ENCODE measurements around the gene ABHD2.
"Not testable (repeated sequence)": the region's sequence is repeated elsewhere in the genome, so short reads cannot be mapped to it uniquely, and the experiment has no call there.

ABHD2 gene, protein sequence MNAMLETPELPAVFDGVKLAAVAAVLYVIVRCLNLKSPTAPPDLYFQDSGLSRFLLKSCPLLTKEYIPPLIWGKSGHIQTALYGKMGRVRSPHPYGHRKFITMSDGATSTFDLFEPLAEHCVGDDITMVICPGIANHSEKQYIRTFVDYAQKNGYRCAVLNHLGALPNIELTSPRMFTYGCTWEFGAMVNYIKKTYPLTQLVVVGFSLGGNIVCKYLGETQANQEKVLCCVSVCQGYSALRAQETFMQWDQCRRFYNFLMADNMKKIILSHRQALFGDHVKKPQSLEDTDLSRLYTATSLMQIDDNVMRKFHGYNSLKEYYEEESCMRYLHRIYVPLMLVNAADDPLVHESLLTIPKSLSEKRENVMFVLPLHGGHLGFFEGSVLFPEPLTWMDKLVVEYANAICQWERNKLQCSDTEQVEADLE

DNA sequence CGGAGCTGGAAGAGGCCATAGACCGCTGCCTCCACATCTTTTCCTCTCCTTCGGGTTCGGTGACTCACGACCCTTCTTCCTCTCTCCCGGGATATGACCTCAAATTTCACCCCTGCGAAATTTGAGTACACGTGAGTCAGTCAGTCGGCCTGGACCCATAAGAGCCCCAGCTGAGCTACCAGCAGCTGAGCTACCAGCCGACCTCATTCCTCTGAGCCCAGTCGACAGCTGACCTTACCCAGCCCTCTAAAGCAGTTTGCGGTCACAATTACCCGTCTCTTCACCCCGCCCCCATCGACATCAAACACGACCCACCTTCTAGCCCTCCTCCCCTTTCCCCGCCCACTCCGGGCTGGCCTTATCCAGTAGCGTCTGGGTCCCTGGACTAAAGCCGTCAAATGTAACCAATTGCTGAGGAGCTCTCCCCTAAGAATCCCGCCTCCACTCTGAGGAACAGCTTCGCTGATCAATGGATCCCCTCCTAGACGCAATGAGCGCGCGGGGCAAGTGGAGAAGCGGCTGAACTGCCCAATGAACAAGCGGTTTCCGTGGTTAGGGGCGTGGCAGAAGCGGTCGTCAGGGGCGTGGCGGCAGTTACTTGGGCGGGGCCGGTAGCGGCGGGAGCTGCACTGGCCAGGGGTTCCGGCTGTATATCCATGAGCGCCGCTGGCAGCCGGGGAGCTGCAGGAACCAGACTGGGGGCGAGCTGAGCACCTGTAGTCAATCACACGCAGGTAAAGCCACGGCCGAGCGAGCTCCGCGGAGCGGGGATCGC, at the start of gene ABHD2:
TSS of gene ABHD2 (plus strand) at position 627 of the 775 bp plus-strand sequence. CDS start 27,872 bp downstream, outside the sequence.
- peak; percentile 94 to 98 for DNase-seq (ENCODE audit: low read depth in 2 of 2)

- no peak for DNase-seq (ENCODE audit: low read depth in 2 of 2)
These were observed 49.1 kb upstream of the ABHD2 start for GRCh38 chr15:89039142-89039541.

DNA sequence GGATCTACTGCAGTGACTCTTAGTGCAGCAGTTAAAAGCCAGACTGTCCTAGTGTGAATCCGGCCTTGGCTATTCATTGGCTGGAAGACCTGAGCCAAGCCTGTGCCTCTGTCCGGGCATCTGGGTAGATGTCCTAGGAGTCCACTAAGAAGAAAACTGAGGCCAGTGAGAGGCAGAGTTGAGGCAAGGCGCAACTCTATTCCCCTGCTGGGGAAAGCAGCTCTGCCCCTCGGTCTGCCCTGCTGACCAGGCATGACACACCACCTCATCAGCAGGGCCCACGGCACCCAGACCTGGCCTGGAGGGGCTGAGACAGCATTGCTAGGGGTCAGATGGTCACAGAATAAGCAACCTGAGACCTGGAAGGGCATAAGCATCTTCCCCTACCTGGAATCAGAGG, 46.7 kb upstream of the ABHD2 start:
- no peak for DNase-seq (ENCODE audit: low read depth in 2 of 2)

GRCh38 chr15:89042387-89042786, 45.9 kb upstream of the ABHD2 start:
- no peak for DNase-seq (ENCODE audit: low read depth in 2 of 2)

GRCh38 chr15:89043031-89044002, 44.9 kb upstream of the ABHD2 start:
- DNase-seq (ENCODE audit: low read depth in 2 of 2): no peak

DNA sequence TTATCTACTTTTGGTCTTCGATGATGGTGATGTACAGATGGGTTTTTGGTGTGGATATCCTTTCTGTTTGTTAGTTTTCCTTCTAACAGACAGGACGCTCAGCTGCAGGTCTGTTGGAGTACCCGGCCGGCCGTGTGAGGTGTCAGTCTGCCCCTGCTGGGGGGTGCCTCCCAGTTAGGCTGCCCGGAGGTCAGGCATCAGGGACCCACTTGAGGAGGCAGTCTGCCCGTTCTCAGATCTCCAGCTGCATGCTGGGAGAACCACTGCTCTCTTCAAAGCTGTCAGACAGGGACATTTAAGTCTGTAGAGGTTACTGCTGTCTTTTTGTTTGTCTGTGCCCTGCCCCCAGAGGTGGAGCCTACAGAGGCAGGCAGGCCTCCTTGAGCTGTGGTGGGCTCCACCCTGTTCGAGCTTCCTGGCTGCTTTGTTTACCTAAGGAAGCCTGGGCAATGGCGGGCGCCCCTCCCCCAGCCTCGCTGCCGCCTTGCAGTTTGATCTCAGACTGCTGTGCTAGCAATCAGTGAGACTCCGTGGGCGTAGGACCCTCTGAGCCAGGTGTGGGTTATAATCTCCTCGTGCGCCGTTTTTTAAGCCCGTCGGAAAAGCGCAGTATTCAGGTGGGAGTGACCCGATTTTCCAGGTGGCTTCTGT, 39.1 kb upstream of the ABHD2 start:
- not testable (repeated sequence) for DNase-seq (ENCODE audit: low read depth in 2 of 2)

GRCh38 chr15:89051875-89052274, 36.4 kb upstream of the ABHD2 start:
- no peak for DNase-seq (ENCODE audit: low read depth in 2 of 2)

- DNase-seq (ENCODE audit: low read depth in 2 of 2): no peak
These were observed 35.8 kb upstream of the ABHD2 start for GRCh38 chr15:89052474-89052873.

DNA sequence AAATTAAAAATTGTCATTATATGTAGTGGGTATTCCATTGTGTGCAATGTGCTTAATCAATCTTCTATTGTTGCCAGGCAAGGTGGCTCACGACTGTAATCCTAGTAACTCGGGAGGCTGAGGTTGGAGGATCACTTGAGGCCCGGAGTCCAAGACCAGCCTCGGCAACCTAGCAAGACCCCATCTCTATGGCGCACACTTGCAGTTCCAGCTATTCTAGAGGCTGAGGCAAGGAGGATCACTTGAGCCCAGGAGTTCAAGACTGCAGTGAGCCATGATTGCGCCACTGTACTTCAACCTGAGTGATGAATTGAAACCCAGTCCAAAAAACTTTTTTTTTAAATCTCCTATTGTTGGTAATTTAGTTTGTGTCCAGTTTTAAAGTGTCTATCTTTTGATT, 33.4 kb upstream of the ABHD2 start:
- no peak for DNase-seq (ENCODE audit: low read depth in 2 of 2)

- peak; percentile 69 to 70 for DNase-seq (ENCODE audit: low read depth in 2 of 2)
These were observed 30.6 kb upstream of the ABHD2 start for GRCh38 chr15:89057506-89058133.

DNA sequence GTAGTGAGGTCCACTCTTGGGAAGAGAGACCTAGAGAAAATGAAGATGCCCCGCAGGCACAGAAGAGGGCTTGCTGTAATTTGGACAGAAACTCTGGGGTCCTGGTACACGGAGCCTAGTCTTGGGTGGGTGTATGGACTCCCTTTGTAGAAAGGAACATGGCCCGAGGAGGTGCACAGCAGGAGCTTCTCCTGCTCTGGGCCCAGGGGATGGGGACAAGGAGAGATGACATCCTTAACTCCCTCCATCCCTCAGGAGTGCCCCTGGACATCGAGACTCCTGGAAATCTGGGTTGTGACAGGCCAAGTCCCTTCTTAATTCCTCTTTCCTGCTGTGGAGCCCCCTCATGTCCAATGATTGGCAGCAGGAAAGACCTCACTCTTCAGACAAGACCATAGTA, 29.9 kb upstream of the ABHD2 start:
- DNase-seq (ENCODE audit: low read depth in 2 of 2): no peak

GRCh38 chr15:89058876-89059405, 29.3 kb upstream of the ABHD2 start:
- DNase-seq (ENCODE audit: low read depth in 2 of 2): no peak

DNA sequence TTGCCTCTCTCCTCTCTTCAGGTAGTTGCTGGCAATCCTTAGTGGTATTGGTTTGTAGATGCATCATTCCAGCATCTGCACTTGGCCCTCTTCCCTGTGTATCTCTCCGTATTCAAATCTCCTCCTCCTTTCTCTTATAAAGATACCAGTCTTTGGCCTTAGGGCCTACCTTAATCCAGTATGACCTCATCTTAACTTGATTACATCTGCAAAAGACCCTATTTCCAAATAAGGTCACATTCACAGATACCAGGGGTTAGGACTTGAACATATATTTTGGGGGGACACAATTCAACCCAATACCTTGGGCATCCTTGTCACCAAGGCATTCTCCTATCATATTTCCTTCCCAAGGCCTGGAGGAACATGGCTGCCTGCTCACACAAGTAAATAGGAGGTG, 22.0 kb upstream of the ABHD2 start:
- no peak for DNase-seq (ENCODE audit: low read depth in 2 of 2)

DNA sequence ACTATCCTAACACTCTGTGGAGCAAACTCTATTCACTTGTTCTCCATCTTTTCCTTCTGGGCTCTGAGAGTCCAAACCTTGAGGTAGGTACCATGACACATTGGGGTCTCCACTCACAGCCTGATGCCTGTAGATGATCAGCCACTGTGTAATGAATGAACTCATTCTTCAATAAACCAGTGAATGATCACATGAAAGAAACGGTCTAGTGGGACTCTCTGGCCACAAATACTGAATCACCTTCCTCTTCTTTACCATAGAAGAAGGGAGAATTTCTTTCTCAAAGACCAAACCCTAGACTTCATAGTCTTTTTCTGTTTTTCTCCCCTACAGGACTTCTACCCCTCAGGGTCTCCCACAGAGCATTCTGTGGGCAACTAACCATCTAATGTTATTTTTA, 20.5 kb upstream of the ABHD2 start:
- DNase-seq (ENCODE audit: low read depth in 2 of 2): no peak

- DNase-seq (ENCODE audit: low read depth in 2 of 2): peak in 1 of 2 donors; percentile 4
These were observed 19.9 kb upstream of the ABHD2 start for GRCh38 chr15:89068325-89068784.

DNA sequence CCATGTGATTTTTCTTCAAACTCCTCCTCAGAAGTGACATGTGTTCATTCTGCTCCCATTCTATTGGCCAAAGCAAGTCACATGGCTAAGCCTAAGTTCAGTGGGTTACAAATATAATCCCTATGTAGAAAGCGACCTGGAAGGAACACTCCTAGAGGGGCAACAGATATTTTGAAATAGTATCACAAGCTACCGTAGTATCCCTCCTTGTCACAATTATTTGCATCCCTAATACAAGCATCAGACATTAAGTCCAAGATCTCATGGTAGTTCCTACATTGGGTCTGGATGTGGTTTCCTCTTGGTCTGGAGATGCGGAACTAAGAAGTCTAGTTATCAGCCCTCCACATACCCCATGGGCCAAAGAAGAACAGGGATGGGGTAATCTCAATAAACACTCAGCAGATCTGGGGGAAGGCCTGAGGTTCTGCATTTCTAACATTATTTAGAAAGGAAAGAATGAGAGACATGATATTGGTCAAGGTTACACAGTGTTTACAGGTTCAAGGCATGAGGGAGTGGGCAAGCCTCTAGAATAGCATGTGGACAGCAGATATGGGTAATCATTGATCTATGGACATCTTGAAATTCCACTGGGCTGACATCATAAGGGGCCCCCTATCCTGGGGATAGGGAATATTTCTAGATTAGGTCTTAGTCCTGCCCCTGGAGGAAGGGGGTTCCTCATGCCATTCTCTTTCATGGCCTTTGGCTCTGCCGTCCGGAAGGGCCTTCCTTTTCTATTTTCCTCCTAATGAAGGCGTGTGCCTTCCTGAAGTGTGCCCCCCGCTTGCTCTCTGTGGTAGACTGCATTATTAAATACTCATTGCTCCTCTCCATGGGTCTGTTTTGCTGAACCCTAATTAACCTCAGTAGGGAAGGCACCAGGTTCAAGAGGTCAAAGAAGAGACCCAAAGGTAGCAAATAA, 17.8 kb upstream of the ABHD2 start:
- DNase-seq (ENCODE audit: low read depth in 2 of 2): no peak

- DNase-seq (ENCODE audit: low read depth in 2 of 2): no peak
These were observed 16.8 kb upstream of the ABHD2 start for GRCh38 chr15:89071471-89071870.

- no peak for DNase-seq (ENCODE audit: low read depth in 2 of 2)
These were observed 15.9 kb upstream of the ABHD2 start for GRCh38 chr15:89072277-89072869.
